Coronary artery (tissue), 2 donors: ENCODE measurements around the gene SPPL2B.

Experiments used
- DNase-seq: peaks from one replicate; pipeline ENCODE4 v3.0.0-alpha.2; 2017; ENCODE audit warnings: low spot score
- H3K27ac ChIP-seq, 2 donors: fragments of 200-600 bp; sonication (generic); one replicate each; pipeline ENCODE4 v1.5.1; 2016 to 2019
- H3K4me3 ChIP-seq: fragments of 200-600 bp; sonication (generic); 2 replicates; pipeline ENCODE4 v1.5.1; 2016; ENCODE audit warnings: mild to moderate bottlenecking, moderate library complexity
- CTCF ChIP-seq: fragments of 200-600 bp; sonication (generic); IDR thresholded peaks from one replicate; pipeline ENCODE4 v1.5.1; 2019; ENCODE audit warnings: antibody characterized with exemption

Gene SPPL2B

GRCh38 chr19:2376784-2377519 is 48.5 kb downstream of the SPPL2B start:
- no peak overlapping the region for H3K4me3 ChIP-seq
- H3K27ac ChIP-seq = no peak overlapping the region
- no peak for TF ChIP-seq CTCF
- no peak for DNase-seq

GRCh38 chr19:2380567-2380966 is 52.1 kb downstream of the SPPL2B start:
- no peak overlapping the region for H3K4me3 ChIP-seq
- TF ChIP-seq CTCF = no peak
- DNase-seq = no peak
- no peak overlapping the region for H3K27ac ChIP-seq

- DNase-seq = no peak
- Histone ChIP-seq H3K27ac (no peak overlapping the region), H3K4me3 (no peak overlapping the region)
- no peak for TF ChIP-seq CTCF
Measured at GRCh38 chr19:2381148-2381820, 52.8 kb downstream of the SPPL2B start.

- Histone ChIP-seq H3K27ac (no peak overlapping the region), H3K4me3 (no peak overlapping the region)
- DNase-seq = no peak
- TF ChIP-seq CTCF = no peak
Measured at GRCh38 chr19:2382530-2383222, 54.2 kb downstream of the SPPL2B start.

GRCh38 chr19:2385053-2385721 is 56.7 kb downstream of the SPPL2B start:
- DNase-seq = no peak
- TF ChIP-seq CTCF = no peak
- Histone ChIP-seq H3K27ac (no peak overlapping the region), H3K4me3 (no peak overlapping the region)

GRCh38 chr19:2387367-2388288 is 59.1 kb downstream of the SPPL2B start:
- no peak for TF ChIP-seq CTCF
- Histone ChIP-seq H3K4me3 (no peak overlapping the region), H3K27ac (no peak overlapping the region)
- DNase-seq = no peak
